Stimulated activated CD4-positive, alpha-beta T cell treated with anti-CD3 and anti-CD28 coated beads, TNF-alpha, amount 100 ng/mL, for 24 hours (primary cell): ENCODE data around the gene ABLIM1.
A peak's percentile ranks its signal among the peaks of the same experiment; 100 is the strongest.
"Not testable (repeated sequence)": the region's sequence is repeated elsewhere in the genome, so short reads cannot be mapped to it uniquely, and the experiment has no call there.

Source experiments
- DNase-seq, 3 experiments: peaks; one replicate each; pipeline ENCODE4 v3.0.0-alpha.2; 2020; ENCODE audit warnings: low read depth in 3 of 3

The ABLIM1 gene

GRCh38 chr10:114658175-114658574, at the start of gene ABLIM1:
ABLIM1 (minus strand) TSS chr10:114658275; CDS start chr10:114658200, 75 bp downstream.
- no peak for DNase-seq

GRCh38 chr10:114706458-114707055, 48.5 kb upstream of the ABLIM1 start:
- no peak for DNase-seq

- no peak for DNase-seq
Observed at GRCh38 chr10:114704679-114705078, 46.6 kb upstream of the ABLIM1 start.

DNA sequence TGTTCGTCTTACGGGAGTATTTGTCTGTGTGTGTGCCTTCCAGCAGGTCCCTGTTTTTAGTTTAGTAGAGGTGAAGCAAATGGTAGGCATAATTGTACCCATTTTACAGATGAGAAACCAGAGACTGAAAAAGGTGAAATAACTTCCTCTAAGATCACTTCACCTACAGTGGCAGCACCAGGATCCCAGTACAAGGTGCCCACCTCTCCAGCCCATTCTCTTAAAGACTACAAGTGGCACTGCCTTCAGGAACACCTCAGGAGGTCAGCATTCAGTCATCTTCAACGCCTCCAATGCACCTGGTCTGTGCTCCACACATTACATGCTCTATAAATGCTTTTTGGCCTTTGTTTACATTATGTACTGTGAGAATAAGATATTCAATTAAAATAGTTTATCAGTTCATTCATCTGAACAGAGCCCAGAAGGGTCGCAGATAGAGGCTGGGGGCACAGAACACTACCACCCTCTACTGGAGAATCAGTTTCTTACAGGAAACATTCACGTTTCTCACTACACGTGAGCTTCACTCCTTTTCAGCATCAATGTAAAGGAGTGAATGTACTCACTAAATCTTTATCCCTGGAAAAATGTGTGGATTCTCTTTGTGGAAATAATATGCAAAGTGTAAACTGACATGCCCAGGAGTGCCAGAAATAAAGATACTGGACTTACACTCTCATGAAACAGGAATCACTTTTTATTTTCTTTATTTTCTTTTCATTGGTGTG, 45.5 kb upstream of the ABLIM1 start:
- no peak for DNase-seq

DNA sequence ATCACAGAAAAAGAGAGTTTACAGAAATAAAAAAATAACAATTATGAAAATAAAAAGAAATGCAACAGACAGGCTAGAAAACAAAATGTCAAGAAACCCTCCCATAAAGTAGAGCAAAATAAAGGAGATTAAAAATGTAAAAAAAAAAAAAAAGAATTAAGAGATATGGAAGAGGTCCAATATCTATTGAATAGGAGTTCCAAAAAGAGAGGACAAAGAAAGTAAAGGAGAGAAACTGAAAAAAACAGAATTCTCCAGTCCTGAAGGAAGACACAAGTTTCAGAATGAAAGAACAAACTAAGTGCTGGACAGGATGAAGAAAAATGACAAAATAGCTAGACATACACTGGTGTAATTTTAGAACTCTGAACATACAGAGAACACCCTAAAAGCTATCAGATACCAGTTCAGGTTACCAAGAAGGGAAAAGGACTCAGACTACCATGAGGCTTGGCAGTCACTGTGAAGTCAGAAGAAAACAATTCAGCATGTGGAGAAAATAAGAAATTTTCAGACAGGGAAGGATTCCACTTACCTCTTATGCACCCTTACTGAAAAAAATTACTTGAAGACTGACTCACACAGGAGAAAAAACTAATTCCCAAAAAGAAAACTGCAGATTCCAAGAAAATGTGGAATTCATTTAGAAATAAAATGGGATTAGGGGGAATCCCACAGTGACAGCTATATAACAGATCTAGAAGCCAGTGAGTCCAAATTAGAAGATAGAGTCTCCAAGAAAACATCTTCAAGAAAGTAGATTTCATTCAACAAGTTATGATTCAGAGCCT, 40.4 kb upstream of the ABLIM1 start:
- DNase-seq = no peak

DNA sequence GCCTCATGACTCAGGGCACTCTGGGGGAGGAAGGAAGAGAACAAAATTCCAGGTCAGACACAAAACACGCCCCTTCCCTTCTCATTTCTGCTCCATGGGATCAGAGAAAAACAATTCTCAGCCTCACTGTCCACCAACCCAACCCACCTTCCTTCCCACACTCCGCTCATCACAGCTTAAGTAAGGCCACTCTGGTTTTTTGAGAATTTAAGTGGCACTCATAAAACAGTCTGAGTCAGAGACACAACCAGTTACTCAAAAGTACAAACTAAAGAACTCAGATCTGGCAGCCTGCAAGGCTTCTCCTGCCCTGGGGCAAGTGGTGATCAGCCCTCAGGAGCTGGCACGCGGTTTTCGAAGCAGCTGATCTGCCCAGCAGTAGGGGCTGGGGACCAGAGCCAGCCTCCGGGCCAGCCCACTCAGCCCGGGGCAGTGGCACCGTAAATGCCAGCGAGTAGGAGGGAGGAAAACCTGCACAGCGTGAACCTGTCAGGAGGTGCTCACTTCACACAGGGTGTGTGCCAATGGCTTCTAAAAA, 39.1 kb upstream of the ABLIM1 start:
- no peak for DNase-seq

GRCh38 chr10:114696301-114696700, 38.2 kb upstream of the ABLIM1 start:
- DNase-seq = not testable (repeated sequence)

DNA sequence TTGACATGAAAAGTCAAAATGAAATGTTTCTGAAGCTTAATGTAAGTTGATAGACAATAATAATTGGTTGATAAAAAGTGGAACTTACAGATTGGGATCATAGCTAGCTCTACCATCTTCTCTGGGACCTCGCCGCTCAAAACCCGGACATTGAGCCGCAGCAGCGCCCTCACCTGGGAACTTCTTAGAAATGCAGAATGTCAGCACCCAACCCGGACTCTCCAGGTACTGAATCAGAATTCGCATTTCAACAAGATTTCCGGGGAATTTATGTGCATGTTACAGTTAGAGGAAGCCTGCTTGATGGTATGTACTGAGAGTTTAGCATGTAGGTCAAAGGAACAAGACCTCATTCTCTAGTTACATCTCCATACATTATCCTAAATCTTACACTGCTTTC, 36.7 kb upstream of the ABLIM1 start:
- DNase-seq = peak in 2 of 3 experiments; percentile 3 to 26

- DNase-seq = no peak
Observed at GRCh38 chr10:114694062-114694461, 36.0 kb upstream of the ABLIM1 start.

DNA sequence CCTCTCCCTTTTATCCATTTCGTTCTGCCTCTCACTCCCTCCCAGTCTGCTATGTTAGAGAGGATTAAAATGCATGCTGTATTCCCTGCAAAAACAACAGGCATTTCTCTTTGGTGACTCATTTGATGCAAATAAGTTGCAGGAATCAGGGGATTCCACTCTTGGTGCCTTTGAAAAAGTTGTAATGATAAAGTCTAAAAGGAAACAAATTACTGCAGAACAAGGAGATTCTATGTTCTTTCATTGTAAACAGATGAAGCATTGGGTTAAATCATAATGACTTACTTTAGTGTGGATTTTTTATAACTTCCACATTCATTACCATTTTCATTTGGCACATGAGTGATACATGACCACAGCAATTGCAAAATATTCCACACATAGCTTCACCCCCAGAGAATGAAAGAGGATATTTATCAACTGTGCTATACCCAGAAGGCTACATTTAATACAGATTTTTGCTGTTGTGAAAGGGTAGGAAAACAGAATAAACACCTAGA, 33.4 kb upstream of the ABLIM1 start:
- no peak for DNase-seq

DNA sequence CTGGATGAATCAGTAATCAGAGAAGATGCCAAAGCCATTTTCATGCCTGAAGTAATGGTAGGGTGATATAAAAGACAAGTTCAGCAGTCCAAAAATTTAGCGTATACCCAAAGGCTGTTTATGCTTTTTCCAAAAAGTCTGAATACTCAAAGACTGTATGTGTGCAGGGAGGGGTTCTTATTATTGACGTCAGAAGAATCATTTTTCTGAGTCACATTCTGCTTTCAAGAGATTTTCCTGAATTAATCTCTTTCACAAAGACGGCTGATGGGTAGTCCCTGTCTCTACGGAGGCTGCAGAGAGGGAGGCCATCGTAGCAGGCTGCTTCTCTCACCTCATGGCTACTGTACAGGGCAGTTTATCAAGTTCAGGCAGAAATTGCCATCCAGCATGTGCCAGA, 30.7 kb upstream of the ABLIM1 start:
- DNase-seq = no peak

- DNase-seq = no peak
Observed at GRCh38 chr10:114687459-114687858, 29.4 kb upstream of the ABLIM1 start.

DNA sequence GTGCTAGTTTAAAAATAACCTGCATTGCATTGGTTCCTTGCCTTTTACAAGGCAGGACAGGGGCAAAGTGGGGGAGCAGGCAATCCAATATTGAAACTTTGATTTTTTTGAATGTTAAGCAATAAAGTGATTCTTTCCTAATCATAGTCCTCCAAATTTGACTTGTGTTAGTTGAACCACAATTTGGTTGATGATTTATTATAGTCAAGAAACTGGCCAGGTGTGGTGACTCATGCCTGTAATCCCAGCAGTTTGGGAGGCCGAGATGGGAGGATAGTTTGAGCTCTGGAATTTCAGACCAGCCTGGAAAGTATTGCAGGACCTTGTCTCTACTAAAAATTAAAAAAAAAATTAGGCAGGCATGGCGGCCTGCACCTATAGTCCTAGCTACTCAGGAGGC, 27.9 kb upstream of the ABLIM1 start:
- DNase-seq = no peak

DNA sequence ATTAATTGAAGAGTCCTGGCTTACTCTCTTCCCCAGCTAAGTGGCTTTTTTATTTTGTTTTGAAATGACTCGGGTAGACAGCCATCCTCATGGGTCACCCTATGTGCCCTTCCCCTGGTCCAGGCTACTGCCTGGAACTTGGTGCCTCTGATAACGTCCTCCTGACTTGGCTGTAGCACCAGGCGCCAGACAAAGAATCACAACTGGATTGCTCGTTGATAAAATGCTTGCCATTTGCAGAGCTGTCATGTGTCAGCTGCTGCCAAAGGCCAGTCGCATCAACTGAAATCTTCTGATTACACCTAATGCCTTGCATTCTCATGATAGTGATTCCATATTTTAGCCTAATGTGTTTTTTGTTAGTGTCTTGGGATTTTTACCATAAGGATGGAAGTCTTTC, 27.4 kb upstream of the ABLIM1 start:
- no peak for DNase-seq

DNA sequence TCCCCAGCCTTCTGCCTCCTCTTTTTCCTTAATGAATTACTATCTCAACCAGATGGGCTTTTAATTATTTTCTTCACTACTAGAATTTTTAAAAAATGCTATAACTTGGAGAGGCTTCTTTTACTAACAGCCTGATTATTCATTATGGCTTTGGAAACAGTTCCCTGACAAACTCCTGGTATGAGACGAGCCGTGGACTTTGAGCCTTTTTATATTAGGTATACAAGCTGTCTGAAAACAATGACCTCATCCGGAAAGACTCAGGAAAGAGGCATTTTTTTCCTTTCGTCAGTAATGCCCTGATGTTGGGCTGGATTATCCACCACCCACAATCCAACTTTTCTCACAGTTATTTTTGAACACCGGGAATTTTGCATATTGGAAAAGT, 26.7 kb upstream of the ABLIM1 start:
- no peak for DNase-seq

GRCh38 chr10:114684084-114684821, 26.2 kb upstream of the ABLIM1 start:
- no peak for DNase-seq

DNA sequence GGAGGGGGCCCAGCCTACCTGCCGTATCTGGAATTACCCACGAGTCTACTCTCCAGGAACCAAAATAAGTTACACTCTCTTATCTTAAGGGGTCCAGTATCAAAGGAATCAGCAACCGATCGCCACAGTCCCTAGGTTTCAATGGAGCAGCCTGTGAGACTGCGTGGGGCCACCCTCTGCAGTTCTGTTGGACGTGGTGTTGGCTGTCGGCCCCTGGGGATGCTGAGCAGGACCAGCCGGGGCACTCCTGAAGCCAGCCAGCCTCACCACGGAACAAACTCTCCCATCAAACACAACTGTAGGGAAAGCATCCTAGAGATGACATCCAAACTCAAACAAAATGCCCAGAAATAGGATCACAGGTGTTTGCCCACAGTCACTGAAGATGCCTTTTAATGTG, 25.5 kb upstream of the ABLIM1 start:
- DNase-seq = no peak

GRCh38 chr10:114683162-114683561, 25.1 kb upstream of the ABLIM1 start:
- DNase-seq = no peak

DNA sequence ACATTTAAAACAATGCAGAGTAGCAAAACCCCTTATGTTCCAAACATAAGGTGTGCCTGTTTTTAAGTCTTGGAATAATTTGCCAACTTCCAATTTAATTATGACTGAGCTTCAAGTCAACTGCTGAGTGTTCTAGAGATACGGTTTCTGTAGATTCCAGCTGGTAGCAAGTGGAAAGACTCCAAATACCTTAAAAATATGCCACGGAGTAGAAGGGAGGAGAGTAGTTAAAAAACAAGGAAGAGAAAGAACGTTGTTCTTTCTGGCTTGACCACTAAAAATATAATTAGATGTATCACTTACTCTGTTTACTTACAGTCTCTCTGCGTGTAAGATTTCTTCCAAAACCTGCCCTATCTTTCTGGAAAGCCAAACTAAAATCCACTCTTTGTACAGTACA, 24.5 kb upstream of the ABLIM1 start:
- no peak for DNase-seq

DNA sequence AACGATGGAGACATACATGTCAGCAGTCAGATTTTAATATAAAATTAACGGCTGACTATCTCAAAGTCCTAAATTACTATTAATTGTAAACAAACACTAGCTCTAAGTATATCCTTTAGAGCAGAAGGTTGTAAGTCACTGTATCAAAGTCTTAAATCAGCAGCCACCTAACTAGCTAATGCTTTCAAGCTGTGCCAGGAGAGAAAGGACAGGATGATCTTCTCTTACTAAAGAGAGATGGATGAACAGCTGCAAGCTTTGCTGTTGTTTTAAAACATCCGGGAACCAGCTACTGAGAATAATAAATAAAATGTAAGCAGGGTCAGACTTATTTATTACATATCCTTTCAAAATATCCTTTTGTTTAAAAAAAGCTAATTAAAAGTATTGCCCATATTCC, 24.0 kb upstream of the ABLIM1 start:
- no peak for DNase-seq

- DNase-seq = no peak
Observed at GRCh38 chr10:114681542-114681941, 23.5 kb upstream of the ABLIM1 start.
